ENCODE data around the gene DCDC2.
"Not testable (repeated sequence)": the region's sequence is repeated elsewhere in the genome, so short reads cannot be mapped to it uniquely, and the experiment has no call there.

The DCDC2 gene

DNA sequence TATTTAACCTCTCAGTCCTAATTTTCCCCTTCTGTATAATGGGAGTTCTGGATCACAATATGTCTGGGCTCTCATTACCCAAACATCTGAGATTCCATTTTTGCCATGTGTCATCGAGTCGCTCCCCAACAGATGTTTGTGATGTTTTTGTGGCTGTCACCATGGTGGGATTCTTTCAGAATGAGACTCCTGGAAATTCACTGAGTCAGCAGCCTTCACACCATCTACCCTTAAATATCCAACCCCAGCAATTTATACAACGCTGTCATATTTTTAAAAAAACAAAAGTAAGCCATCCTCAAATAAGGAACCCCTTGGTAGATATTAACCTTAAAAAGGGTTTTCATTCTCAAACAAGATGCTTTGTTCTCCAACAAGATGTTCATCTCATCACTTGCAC, 211.0 kb downstream of the DCDC2 start:
- Histone ChIP-seq H4K91ac (ENCODE audit: low read depth, low read length) (no peak overlapping the region), H2BK12ac (ENCODE audit: low read length) (no peak overlapping the region), H3K18ac (ENCODE audit: low read length) (no peak overlapping the region), H3K4me3 (ENCODE audit: low read depth, low read length) (no peak overlapping the region), H3K4me2 (ENCODE audit: low read length) (no peak overlapping the region), H2BK5ac (ENCODE audit: low read depth, low read length, poor library complexity) (no peak overlapping the region), H3K9me3 (ENCODE audit: insufficient read depth, low read depth, low read length) (no peaks in the 10 kb centered on the region), H3K27me3 (ENCODE audit: insufficient read depth, low read length) (no peaks in the 10 kb centered on the region), H3K79me2 (ENCODE audit: control insufficient read depth, insufficient read depth, low read length, poor library complexity) (no peaks in the 10 kb centered on the region), H4K8ac (ENCODE audit: low read depth, low read length) (no peak overlapping the region), H3K4me1 (ENCODE audit: control insufficient read depth in 1 of 2, insufficient read depth in 2 of 2, low read length in 2 of 2) (peaks cover 5 to 10% of the 10 kb centered on the region in 2 experiments), H2AFZ (ENCODE audit: insufficient read depth, low read length, poor library complexity) (no peak overlapping the region), H3K36me3 (ENCODE audit: control insufficient read depth in 1 of 2, insufficient read depth in 2 of 2, low read length in 2 of 2) (no peaks in the 10 kb centered on the region), H3K9ac (ENCODE audit: low read length) (no peak overlapping the region), H2AK5ac (ENCODE audit: low read length) (no peak overlapping the region), H2BK120ac (ENCODE audit: insufficient read depth, low read length, poor library complexity) (no peak overlapping the region), H3K27ac (ENCODE audit: low read depth, low read length) (no peak overlapping the region), H4K12ac (ENCODE audit: low read depth, low read length) (no peak overlapping the region), H3K14ac (ENCODE audit: low read length) (no peak overlapping the region), H3K79me1 (ENCODE audit: low read length) (no peaks in the 10 kb centered on the region), H3K23ac (ENCODE audit: low read length) (no peak overlapping the region), H3K4ac (ENCODE audit: low read depth, low read length) (no peak overlapping the region)
- WGBS (ENCODE audit: extremely low coverage, insufficient coverage, insufficient read length): no CpG with 5 or more reads among the region's 3 CpGs
- DNase-seq: no peak

DNA sequence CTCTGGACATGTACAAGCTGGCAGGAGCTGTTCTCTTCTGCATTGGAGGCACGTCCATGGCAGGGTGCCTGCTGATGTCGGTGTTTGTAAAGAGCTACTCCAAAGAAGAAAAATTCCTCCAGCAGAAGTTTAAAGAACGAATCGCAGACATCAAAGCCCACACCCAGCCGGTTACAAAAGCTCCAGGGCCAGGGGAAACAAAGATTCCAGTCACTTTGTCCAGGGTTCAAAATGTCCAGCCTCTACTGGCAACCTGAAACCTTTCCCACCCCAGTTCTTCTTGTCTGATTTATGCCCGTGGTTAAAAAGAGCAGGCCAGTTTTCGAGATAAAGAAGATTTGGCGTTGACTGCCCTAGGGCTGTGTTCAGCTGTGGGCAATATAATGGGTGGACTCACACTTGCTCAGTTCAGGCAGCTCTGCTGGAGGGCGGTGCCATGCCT, 212.1 kb downstream of the DCDC2 start:
- Histone ChIP-seq H4K8ac (ENCODE audit: low read depth, low read length) (no peak overlapping the region), H2BK5ac (ENCODE audit: low read depth, low read length, poor library complexity) (no peak overlapping the region), H4K91ac (ENCODE audit: low read depth, low read length) (no peak overlapping the region), H3K4ac (ENCODE audit: low read depth, low read length) (no peak overlapping the region), H3K9me3 (ENCODE audit: insufficient read depth, low read depth, low read length) (no peaks in the 10 kb centered on the region), H3K4me3 (ENCODE audit: low read depth, low read length) (no peak overlapping the region), H3K27me3 (ENCODE audit: insufficient read depth, low read length) (no peaks in the 10 kb centered on the region), H3K27ac (ENCODE audit: low read depth, low read length) (no peak overlapping the region), H3K9ac (ENCODE audit: low read length) (no peak overlapping the region), H2AFZ (ENCODE audit: insufficient read depth, low read length, poor library complexity) (no peak overlapping the region), H4K12ac (ENCODE audit: low read depth, low read length) (no peak overlapping the region), H3K79me2 (ENCODE audit: control insufficient read depth, insufficient read depth, low read length, poor library complexity) (no peaks in the 10 kb centered on the region), H2BK120ac (ENCODE audit: insufficient read depth, low read length, poor library complexity) (no peak overlapping the region), H3K18ac (ENCODE audit: low read length) (no peak overlapping the region), H3K4me2 (ENCODE audit: low read length) (no peak overlapping the region), H3K14ac (ENCODE audit: low read length) (no peak overlapping the region), H3K36me3 (ENCODE audit: control insufficient read depth in 1 of 2, insufficient read depth in 2 of 2, low read length in 2 of 2) (no peaks in the 10 kb centered on the region), H3K23ac (ENCODE audit: low read length) (no peak overlapping the region), H2AK5ac (ENCODE audit: low read length) (no peak overlapping the region), H3K4me1 (ENCODE audit: control insufficient read depth in 1 of 2, insufficient read depth in 2 of 2, low read length in 2 of 2) (peaks cover 5 to 10% of the 10 kb centered on the region in 2 experiments), H2BK12ac (ENCODE audit: low read length) (no peak overlapping the region), H3K79me1 (ENCODE audit: low read length) (no peaks in the 10 kb centered on the region)
- no CpG with 5 or more reads among the region's 9 CpGs for WGBS (ENCODE audit: extremely low coverage, insufficient coverage, insufficient read length)
- no peak for DNase-seq

DNA sequence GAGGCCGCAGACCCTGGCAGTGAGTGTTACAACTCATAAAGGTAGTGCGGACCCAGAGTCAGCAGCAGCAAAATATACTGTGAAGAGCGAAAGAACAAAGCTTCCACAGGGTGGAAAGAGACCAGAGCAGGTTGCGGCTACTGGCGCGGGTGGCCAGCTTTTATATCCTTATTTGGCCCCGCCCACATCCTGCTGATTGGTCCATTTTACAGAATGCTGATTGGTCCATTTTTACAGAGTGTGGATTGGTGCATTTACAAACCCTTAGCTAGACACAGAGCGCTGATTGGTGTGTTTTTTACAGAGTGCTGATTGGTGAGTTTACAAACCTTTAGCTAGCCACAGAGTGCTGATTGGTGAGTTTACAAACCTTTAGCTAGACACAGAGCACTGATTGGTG, 215.1 kb downstream of the DCDC2 start:
- H2BK5ac ChIP-seq (ENCODE audit: low read depth, low read length, poor library complexity); H3K4ac ChIP-seq (ENCODE audit: low read depth, low read length); H3K14ac ChIP-seq (ENCODE audit: low read length); H4K8ac ChIP-seq (ENCODE audit: low read depth, low read length); H2AK5ac ChIP-seq (ENCODE audit: low read length); H3K27me3 ChIP-seq (ENCODE audit: insufficient read depth, low read length); H3K4me2 ChIP-seq (ENCODE audit: low read length); H3K27ac ChIP-seq (ENCODE audit: low read depth, low read length); H4K12ac ChIP-seq (ENCODE audit: low read depth, low read length); H2BK12ac ChIP-seq (ENCODE audit: low read length); DNase-seq; H3K23ac ChIP-seq (ENCODE audit: low read length); H4K91ac ChIP-seq (ENCODE audit: low read depth, low read length); H3K18ac ChIP-seq (ENCODE audit: low read length); H3K4me3 ChIP-seq (ENCODE audit: low read depth, low read length); H2AFZ ChIP-seq (ENCODE audit: insufficient read depth, low read length, poor library complexity); H3K9ac ChIP-seq (ENCODE audit: low read length); H3K79me1 ChIP-seq (ENCODE audit: low read length); H3K79me2 ChIP-seq (ENCODE audit: control insufficient read depth, insufficient read depth, low read length, poor library complexity); H2BK120ac ChIP-seq (ENCODE audit: insufficient read depth, low read length, poor library complexity); H3K9me3 ChIP-seq (ENCODE audit: insufficient read depth, low read depth, low read length); H3K4me1 ChIP-seq (ENCODE audit: control insufficient read depth in 1 of 2, insufficient read depth in 2 of 2, low read length in 2 of 2); H3K36me3 ChIP-seq (ENCODE audit: control insufficient read depth in 1 of 2, insufficient read depth in 2 of 2, low read length in 2 of 2): not testable (repeated sequence)
- WGBS (ENCODE audit: extremely low coverage, insufficient coverage, insufficient read length): no CpG with 5 or more reads among the region's 8 CpGs

DNA sequence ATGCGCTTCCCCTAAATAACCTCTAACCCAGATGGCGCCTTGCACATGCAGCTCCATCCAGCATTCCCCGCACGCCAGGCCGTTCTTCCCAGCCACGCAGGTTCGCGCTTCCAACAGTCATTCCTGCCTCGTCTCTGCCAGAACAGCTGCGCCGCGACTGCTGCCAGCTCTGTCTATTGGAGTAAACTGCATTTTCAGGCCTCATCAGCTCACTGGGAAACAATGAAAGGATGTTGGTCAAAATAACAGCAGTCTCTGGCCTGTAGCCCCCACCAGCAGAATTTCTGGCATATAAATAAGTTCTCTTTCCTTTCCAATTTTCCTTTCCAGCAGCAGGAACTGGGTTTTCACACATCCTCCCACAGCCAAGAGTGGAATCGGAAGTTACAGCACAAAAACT, 217.3 kb downstream of the DCDC2 start:
- no peak overlapping the region for H2BK12ac ChIP-seq (ENCODE audit: low read length)
- peaks cover 0 to 3% of the 10 kb centered on the region in 2 experiments for H3K4me1 ChIP-seq (ENCODE audit: control insufficient read depth in 1 of 2, insufficient read depth in 2 of 2, low read length in 2 of 2)
- no peak overlapping the region for H2BK5ac ChIP-seq (ENCODE audit: low read depth, low read length, poor library complexity)
- no peak overlapping the region for H4K8ac ChIP-seq (ENCODE audit: low read depth, low read length)
- H3K4me3 ChIP-seq (ENCODE audit: low read depth, low read length): no peak overlapping the region
- no peaks in the 10 kb centered on the region for H3K36me3 ChIP-seq (ENCODE audit: control insufficient read depth in 1 of 2, insufficient read depth in 2 of 2, low read length in 2 of 2)
- no peaks in the 10 kb centered on the region for H3K27me3 ChIP-seq (ENCODE audit: insufficient read depth, low read length)
- no peak overlapping the region for H3K9ac ChIP-seq (ENCODE audit: low read length)
- no peak overlapping the region for H3K18ac ChIP-seq (ENCODE audit: low read length)
- no peak overlapping the region for H2AK5ac ChIP-seq (ENCODE audit: low read length)
- no peak overlapping the region for H3K4me2 ChIP-seq (ENCODE audit: low read length)
- no peak overlapping the region for H2AFZ ChIP-seq (ENCODE audit: insufficient read depth, low read length, poor library complexity)
- H4K12ac ChIP-seq (ENCODE audit: low read depth, low read length): no peak overlapping the region
- H4K91ac ChIP-seq (ENCODE audit: low read depth, low read length): no peak overlapping the region
- no peaks in the 10 kb centered on the region for H3K79me2 ChIP-seq (ENCODE audit: control insufficient read depth, insufficient read depth, low read length, poor library complexity)
- H3K23ac ChIP-seq (ENCODE audit: low read length): no peak overlapping the region
- no peaks in the 10 kb centered on the region for H3K79me1 ChIP-seq (ENCODE audit: low read length)
- no CpG with 5 or more reads among the region's 13 CpGs for WGBS (ENCODE audit: extremely low coverage, insufficient coverage, insufficient read length)
- no peak for DNase-seq
- no peak overlapping the region for H3K4ac ChIP-seq (ENCODE audit: low read depth, low read length)
- no peak overlapping the region for H2BK120ac ChIP-seq (ENCODE audit: insufficient read depth, low read length, poor library complexity)
- no peaks in the 10 kb centered on the region for H3K9me3 ChIP-seq (ENCODE audit: insufficient read depth, low read depth, low read length)
- no peak overlapping the region for H3K14ac ChIP-seq (ENCODE audit: low read length)
- no peak overlapping the region for H3K27ac ChIP-seq (ENCODE audit: low read depth, low read length)
